ENCODE data around the gene RAB32.

DNA sequence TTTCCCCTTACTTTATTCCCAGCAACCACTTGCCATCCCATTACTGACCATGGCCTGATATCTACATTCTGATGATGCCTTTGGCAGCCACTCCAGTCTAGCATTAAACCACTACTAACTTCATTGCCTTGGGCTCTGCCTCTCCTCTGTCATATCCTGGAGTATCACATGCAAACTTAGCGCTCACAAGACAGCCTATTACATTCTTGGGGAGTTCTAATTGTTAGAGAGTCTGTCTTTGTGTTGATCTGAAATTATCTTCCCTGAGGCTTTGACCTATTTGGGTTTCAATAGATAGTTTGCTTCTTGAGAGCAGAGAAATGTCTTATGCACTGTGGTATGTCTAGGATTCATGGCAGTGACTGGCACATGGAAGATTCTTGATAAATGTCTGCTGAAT, 40.5 kb upstream of the RAB32 start:
- TF ChIP-seq EZH2 (IDR thresholded peaks at IDR 0.05; ENCODE audit: low read depth) = no peak
- TF ChIP-seq, protein P1, sequence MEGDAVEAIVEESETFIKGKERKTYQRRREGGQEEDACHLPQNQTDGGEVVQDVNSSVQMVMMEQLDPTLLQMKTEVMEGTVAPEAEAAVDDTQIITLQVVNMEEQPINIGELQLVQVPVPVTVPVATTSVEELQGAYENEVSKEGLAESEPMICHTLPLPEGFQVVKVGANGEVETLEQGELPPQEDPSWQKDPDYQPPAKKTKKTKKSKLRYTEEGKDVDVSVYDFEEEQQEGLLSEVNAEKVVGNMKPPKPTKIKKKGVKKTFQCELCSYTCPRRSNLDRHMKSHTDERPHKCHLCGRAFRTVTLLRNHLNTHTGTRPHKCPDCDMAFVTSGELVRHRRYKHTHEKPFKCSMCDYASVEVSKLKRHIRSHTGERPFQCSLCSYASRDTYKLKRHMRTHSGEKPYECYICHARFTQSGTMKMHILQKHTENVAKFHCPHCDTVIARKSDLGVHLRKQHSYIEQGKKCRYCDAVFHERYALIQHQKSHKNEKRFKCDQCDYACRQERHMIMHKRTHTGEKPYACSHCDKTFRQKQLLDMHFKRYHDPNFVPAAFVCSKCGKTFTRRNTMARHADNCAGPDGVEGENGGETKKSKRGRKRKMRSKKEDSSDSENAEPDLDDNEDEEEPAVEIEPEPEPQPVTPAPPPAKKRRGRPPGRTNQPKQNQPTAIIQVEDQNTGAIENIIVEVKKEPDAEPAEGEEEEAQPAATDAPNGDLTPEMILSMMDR (conservative IDR thresholded peaks at IDR 0.05) = no peak

All from PC-9 (cell line).